ENCODE results near the gene SLC29A3.

DNA sequence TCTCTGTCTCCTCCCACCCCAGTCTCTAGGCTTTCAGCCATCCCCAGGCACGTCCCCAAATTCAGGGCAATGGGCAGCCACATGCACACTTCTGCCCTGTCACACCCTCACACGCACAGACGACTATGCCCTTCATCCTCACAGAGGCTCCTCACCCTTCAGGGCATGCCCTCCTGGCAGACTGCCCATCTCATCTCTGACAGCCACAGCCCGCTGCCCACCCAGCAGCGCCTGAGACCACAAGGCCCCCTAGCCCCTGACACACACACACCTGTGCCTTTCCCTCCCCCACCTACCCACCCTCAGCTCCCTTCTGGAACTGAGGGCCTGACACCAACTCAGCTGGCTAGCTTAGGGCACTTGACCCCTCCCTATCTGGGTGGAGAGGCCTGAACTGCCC is 23.0 kb upstream of the SLC29A3 start:
- no peak for TF ChIP-seq EZH2 (IDR thresholded peaks at IDR 0.05; ENCODE audit: borderline replicate concordance, low read depth, low read length, severe bottlenecking)
- TF ChIP-seq, protein P1, sequence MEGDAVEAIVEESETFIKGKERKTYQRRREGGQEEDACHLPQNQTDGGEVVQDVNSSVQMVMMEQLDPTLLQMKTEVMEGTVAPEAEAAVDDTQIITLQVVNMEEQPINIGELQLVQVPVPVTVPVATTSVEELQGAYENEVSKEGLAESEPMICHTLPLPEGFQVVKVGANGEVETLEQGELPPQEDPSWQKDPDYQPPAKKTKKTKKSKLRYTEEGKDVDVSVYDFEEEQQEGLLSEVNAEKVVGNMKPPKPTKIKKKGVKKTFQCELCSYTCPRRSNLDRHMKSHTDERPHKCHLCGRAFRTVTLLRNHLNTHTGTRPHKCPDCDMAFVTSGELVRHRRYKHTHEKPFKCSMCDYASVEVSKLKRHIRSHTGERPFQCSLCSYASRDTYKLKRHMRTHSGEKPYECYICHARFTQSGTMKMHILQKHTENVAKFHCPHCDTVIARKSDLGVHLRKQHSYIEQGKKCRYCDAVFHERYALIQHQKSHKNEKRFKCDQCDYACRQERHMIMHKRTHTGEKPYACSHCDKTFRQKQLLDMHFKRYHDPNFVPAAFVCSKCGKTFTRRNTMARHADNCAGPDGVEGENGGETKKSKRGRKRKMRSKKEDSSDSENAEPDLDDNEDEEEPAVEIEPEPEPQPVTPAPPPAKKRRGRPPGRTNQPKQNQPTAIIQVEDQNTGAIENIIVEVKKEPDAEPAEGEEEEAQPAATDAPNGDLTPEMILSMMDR (IDR thresholded peaks at IDR 0.05; ENCODE audit: borderline replicate concordance, extremely low read depth, low read length, poor library complexity, severe bottlenecking): no peak

Measured in DND-41 (cell line).